Stimulated activated CD4-positive, alpha-beta T cell treated with anti-CD3 and anti-CD28 coated beads, TNF-alpha, amount 100 ng/mL, for 48 hours (primary cell): ENCODE measurements around the gene PKP4.

Experiments
- DNase-seq, 3 donors: peaks; one replicate each; pipeline ENCODE4 v3.0.0-alpha.2; 2020; ENCODE audit warnings: low read depth in 3 of 3

Gene PKP4

GRCh38 chr2:158651358-158652057, 194.8 kb downstream of the PKP4 start:
- no peak for DNase-seq

- DNase-seq = no peak
Measured at GRCh38 chr2:158655628-158656027, 198.9 kb downstream of the PKP4 start.

GRCh38 chr2:158656492-158657229, 199.9 kb downstream of the PKP4 start:
- no peak for DNase-seq

GRCh38 chr2:158658396-158658795, 201.6 kb downstream of the PKP4 start:
- no peak for DNase-seq

- DNase-seq = no peak
Measured at GRCh38 chr2:158659483-158659882, 202.7 kb downstream of the PKP4 start.

GRCh38 chr2:158661231-158661630, 204.5 kb downstream of the PKP4 start:
- no peak for DNase-seq

GRCh38 chr2:158662421-158662820, 205.7 kb downstream of the PKP4 start:
- DNase-seq = no peak

- no peak for DNase-seq
Measured at GRCh38 chr2:158663796-158664195, 207.0 kb downstream of the PKP4 start.

GRCh38 chr2:158664987-158665386, 208.2 kb downstream of the PKP4 start:
- DNase-seq = no peak

- no peak for DNase-seq
Measured at GRCh38 chr2:158665536-158666302, 209.0 kb downstream of the PKP4 start.

GRCh38 chr2:158666969-158667368, 210.2 kb downstream of the PKP4 start:
- DNase-seq = no peak

- DNase-seq = no peak
Measured at GRCh38 chr2:158667586-158667985, 210.8 kb downstream of the PKP4 start.

GRCh38 chr2:158668001-158668765, 211.4 kb downstream of the PKP4 start:
- no peak for DNase-seq

- no peak for DNase-seq
Measured at GRCh38 chr2:158670292-158670691, 213.5 kb downstream of the PKP4 start.

- no peak for DNase-seq
Measured at GRCh38 chr2:158671360-158672245, 214.9 kb downstream of the PKP4 start.

GRCh38 chr2:158676295-158676694, 219.5 kb downstream of the PKP4 start:
- no peak for DNase-seq

- no peak for DNase-seq
Measured at GRCh38 chr2:158676696-158677095, 219.9 kb downstream of the PKP4 start.

GRCh38 chr2:158677542-158677941, 220.8 kb downstream of the PKP4 start:
- no peak for DNase-seq

- DNase-seq = no peak
Measured at GRCh38 chr2:158681816-158682215, 225.1 kb downstream of the PKP4 start.

GRCh38 chr2:158685646-158686045, 228.9 kb downstream of the PKP4 start:
- DNase-seq = no peak

- no peak for DNase-seq
Measured at GRCh38 chr2:158686210-158686691, 229.5 kb downstream of the PKP4 start.
